Esophagus squamous epithelium (tissue), 4 donors: ENCODE results near the gene TEP1.

ENCODE experiments used
- CTCF ChIP-seq, 6 experiments: fragments of 450-650 bp in 4 of 6; fragments of 200-600 bp in 2 of 6; sonication (generic) in 2 of 6; IDR thresholded peaks; one replicate each; pipeline ENCODE4 v1.5.1; 2016 to 2019; ENCODE audit warnings: antibody characterized with exemption in 6 of 6, mild to moderate bottlenecking in 4 of 6, moderate library complexity in 4 of 6
- POLR2A ChIP-seq, 4 donors: fragments of 450-650 bp; IDR thresholded peaks; one replicate each; pipeline ENCODE4 v1.6.1; 2017; ENCODE audit warnings: antibody characterized with exemption in 4 of 4, mild to moderate bottlenecking in 4 of 4, moderate library complexity in 3 of 4

GRCh38 chr14:20446889-20447288 is 33.6 kb upstream of the TEP1 start:
- TF ChIP-seq CTCF (IDR thresholded peaks at IDR 0.05) (no peak), POLR2A (IDR thresholded peaks at IDR 0.05) (no peak)
